Stimulated activated CD4-positive, alpha-beta T cell treated with anti-CD3 and anti-CD28 coated beads, Interleukin-2, amount 100 ng/mL, for 24 hours (primary cell): ENCODE results near the gene AKAP13.
"Not testable (repeated sequence)": the region's sequence is repeated elsewhere in the genome, so short reads cannot be mapped to it uniquely, and the experiment has no call there.

Experiments
- DNase-seq, 2 donors: peaks; one replicate each; pipeline ENCODE4 v3.0.0-alpha.2; 2020

Gene AKAP13, protein sequence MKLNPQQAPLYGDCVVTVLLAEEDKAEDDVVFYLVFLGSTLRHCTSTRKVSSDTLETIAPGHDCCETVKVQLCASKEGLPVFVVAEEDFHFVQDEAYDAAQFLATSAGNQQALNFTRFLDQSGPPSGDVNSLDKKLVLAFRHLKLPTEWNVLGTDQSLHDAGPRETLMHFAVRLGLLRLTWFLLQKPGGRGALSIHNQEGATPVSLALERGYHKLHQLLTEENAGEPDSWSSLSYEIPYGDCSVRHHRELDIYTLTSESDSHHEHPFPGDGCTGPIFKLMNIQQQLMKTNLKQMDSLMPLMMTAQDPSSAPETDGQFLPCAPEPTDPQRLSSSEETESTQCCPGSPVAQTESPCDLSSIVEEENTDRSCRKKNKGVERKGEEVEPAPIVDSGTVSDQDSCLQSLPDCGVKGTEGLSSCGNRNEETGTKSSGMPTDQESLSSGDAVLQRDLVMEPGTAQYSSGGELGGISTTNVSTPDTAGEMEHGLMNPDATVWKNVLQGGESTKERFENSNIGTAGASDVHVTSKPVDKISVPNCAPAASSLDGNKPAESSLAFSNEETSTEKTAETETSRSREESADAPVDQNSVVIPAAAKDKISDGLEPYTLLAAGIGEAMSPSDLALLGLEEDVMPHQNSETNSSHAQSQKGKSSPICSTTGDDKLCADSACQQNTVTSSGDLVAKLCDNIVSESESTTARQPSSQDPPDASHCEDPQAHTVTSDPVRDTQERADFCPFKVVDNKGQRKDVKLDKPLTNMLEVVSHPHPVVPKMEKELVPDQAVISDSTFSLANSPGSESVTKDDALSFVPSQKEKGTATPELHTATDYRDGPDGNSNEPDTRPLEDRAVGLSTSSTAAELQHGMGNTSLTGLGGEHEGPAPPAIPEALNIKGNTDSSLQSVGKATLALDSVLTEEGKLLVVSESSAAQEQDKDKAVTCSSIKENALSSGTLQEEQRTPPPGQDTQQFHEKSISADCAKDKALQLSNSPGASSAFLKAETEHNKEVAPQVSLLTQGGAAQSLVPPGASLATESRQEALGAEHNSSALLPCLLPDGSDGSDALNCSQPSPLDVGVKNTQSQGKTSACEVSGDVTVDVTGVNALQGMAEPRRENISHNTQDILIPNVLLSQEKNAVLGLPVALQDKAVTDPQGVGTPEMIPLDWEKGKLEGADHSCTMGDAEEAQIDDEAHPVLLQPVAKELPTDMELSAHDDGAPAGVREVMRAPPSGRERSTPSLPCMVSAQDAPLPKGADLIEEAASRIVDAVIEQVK (N-terminal part only)

DNA sequence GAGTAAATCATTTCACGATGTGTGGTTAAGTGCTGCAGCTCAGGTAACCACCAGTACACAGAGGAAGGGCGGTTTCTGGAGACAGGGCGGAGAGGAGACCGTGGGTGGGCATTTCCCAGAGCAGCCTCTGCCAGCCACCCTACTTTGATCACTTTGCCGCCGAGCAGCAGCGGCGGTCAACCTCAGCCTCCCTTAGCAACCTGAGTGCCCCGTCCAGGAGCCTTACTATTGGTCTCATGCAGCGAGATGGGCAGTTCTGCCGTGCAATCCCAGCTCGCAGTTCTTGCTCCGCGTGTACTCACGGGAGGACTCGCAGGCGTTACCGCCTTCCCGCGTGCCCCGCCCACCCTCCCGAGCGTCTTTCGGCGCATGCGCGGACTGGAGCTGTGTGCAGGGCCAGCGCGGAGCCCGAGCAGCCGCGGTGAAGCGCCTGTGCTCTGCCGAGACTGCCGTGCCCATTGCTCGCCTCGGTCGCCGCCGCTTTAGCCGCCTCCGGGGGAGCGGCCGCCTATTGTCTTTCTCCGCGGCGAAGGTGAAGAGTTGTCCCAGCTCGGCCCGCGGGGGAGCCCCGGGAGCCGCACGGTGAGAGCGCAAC is at the start of gene AKAP13:
AKAP13 (plus strand) TSS at position 387 of the 595 bp plus-strand sequence. CDS start 105,118 bp downstream, outside the sequence.
- DNase-seq, result peak; percentile 92

DNA sequence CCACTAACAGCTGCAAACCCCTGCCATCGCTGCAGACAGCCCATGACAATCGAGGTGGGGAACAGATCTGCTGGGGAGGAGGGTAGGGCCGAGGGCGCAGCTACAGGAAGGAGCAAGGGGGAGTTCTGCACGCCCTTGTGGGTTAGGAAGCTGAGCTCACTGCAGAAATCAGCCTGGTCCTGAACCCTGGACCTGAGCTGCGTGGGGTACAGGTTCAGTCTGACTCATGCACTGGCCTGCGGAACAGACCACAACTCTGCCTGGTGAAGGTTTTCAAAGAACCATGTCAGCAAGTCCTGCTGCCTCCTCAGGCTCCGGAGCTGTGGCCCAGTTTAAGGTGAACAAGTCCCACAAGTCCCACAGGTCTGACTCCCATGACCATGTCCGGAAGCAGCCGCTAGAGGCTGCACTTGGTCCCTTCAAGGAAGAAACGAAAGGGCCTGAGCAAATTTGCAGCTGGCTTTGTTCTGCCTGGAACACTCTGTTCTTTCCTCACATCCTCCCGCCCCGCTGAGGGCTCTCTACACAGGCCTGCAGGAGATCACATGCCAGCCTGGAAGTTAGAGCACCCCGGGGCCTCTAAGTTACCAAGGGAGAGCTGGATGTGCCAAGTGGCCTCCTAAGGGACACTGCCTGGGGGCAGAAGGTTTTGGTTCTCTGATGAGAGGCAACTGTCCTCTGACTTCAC is 49.4 kb upstream of the AKAP13 start:
- DNase-seq, result peak; percentile 69 to 72

GRCh38 chr15:85331655-85332285 is 48.6 kb upstream of the AKAP13 start:
- no peak for DNase-seq

GRCh38 chr15:85333132-85333831 is 47.1 kb upstream of the AKAP13 start:
- no peak for DNase-seq

- no peak for DNase-seq
Measured at GRCh38 chr15:85334241-85334640, 46.2 kb upstream of the AKAP13 start.

DNA sequence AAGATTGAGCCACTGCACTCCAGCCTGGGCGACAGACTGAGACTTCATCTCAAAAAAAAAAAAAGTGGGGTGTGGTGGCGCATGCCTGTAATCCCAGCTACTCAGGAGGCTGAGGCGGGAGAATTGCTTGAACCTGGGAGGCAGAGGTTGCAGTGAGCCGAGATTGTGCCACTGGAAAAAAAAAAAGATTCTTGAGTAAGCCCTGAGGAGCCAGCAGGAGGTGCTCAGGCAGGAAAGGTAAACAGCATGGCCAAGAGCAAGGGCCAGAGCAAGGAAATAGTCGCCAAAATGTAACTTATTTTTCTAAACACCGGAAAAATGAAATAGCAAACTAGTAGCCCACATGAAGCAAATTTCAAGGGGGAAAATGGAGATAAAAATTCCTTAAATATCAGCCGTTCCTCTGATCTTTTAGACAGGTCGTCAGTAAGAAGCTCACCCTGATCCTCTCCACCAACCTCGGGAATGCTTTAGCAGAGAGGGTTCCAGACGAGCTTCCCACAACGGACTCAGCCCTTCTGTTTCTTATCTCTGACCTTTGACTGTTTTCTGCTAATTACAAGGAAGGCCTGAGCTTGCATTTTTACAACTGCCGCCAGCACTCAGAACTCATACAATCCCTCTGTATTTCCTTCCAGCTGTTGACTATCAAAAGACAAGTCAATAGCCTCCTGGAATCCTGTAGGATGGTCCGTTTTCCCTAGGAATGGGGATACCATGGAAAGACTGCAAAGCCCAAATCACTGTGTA is 45.0 kb upstream of the AKAP13 start:
- no peak for DNase-seq

DNA sequence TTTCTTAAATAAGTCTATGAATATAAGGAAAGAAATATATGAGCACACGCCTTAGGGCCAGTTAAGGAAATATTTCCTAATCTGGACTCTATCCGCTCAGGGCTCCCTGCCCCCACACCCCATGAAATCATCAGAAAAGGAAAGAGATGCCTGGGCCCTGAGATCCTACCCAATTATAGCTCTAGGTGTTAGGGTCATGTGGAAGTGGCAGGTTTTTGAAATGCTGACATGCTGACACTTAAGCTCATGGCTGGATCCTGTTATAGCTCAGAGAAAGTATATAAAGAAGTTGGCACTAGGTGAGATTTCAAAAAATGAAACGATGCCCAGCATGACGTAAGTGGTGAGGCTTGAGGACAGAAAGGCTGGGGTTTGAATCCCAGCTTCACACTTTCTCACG is 43.5 kb upstream of the AKAP13 start:
- DNase-seq, result no peak

DNA sequence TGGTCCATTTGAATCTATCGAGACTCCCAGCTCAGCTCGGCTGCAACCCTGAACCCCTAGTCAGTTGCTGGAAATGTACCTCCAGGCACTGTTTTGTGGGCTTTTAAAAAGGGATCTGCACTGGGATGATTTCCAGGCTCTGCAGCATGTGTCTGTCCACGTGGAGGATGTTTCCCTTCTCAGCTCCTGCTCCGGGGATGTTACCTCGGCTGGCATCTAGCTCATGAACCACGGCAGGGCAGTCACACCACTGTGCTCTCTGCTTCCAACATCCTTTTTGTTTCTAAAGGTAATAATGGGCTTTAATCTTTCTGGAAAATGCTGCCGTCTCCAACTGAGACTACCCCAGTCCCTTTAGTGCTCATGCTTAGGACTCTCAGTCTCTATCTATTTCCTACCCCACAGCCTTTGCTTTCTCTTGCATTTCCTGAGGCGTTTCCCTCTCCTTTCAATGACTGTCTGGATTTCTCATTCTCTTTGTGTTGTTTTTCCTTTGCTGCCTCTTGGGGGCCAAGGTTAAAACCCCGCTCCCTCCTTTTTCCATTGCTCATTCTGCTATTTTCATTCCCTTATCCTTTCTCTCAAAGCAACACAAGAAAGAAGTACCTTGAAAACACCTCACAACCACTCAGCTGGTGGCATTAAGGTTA is 42.9 kb upstream of the AKAP13 start:
- DNase-seq, result no peak

- DNase-seq, result no peak
Measured at GRCh38 chr15:85340321-85340665, 40.1 kb upstream of the AKAP13 start.

DNA sequence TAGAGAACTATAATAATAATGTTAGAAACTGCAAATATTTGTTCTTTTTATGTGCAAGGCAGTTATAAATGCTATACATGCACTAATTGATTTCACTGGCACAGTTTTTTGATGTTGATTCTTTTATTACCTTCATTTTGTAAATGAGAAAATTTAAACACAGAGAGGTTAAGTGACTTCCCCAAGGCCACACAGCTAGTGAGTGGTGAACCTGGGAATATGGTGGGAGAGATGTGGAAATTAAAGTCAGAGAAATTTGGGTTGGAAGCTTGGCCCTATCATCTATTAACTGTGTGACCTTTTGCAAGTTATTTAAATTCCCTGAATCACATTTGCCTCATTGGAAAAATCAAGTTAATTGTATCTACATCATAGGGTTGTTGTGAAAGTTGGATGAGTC is 39.6 kb upstream of the AKAP13 start:
- no peak for DNase-seq

GRCh38 chr15:85342163-85342562 is 38.2 kb upstream of the AKAP13 start:
- DNase-seq, result not testable (repeated sequence)

GRCh38 chr15:85343443-85343842 is 37.0 kb upstream of the AKAP13 start:
- DNase-seq, result not testable (repeated sequence)

- DNase-seq, result not testable (repeated sequence)
Measured at GRCh38 chr15:85344241-85344640, 36.2 kb upstream of the AKAP13 start.

DNA sequence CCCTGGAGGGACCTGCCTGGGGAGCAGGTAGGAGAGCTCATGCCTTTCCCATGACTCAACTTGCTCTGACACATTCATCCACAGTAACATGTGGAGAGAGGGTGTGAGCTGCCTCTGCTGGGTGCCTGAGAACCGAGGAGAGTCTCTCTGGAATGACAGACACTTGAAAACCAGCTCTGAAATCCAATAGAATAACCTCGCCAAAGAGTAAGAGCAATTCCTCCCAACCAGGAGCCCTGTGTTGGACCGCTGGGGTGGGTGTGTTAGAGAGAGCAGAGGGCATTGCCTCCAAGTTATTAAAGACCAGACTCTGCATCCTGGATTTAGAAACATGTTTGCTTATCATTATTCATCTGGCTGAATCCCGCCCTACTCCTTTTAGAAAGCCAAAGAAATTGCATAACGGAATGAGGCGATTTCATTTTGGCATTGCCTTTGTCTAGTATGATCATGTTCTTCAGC is 35.7 kb upstream of the AKAP13 start:
- not testable (repeated sequence) for DNase-seq

DNA sequence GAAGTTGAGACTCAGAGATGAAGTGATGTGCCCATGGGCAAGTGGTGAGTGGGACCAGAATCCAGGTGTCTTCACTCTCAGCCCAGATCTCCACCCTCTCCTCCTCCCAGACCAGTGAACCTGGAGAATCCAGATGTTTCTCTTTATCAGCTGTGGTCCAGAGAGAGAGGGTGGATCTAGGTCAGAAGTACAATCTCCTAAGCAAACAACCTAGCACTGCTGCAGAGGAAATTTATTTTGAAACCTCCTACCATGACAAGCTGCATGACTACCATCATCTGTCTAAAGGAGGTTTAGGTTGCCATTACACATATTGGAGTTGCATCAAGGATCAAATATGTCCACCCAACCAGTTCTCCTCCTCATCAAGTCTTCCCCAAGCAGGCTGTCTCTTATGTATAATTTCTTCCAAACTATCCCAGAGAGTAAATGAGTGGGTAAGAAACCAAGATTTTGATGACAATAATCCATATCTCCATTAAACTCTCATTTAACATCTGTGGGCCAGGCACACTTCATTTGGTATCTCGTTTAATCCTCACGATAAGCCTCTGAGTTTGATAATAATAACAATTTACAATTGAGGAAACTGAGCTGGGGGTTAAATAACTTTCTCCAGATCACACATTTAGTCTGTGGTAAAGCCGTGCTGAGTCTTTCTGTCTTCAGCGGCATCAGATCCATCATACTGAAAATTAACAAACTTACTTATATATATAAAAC is 35.0 kb upstream of the AKAP13 start:
- not testable (repeated sequence) for DNase-seq

DNA sequence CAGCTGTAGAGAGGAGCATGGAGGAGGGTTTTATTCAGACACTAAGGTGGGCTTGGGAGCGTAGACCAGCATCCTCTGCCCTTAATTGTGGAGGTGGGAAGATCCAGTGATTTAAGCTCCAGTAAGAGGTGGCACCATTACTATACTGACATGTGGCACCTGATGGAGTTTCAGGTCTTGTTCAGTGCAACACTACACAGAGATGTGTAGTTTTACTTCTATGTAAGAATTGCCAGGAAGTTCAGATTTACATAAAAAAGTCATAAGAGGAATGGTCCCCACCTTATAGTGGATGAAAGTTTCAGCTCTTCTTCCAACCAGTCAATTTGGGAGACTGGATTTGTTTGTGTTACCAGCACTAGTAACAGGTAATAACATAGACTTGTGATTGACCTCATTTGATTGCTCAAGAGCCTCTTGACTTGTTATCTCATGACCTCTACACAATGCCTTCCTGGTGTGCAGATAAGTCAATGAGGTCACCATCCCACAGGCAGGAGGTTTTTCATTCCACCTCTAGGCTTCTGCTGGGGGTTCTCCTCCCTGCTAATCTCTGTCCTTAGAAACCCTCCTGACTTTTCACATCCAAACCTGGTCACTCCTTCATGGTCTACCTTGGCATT is 33.8 kb upstream of the AKAP13 start:
- not testable (repeated sequence) for DNase-seq

- DNase-seq, result not testable (repeated sequence)
Measured at GRCh38 chr15:85347264-85348047, 32.9 kb upstream of the AKAP13 start.
